ENCODE measurements around the gene C11orf52.
A peak's percentile ranks its signal among the peaks of the same experiment; 100 is the strongest.
"Not testable (repeated sequence)": the region's sequence is repeated elsewhere in the genome, so short reads cannot be mapped to it uniquely, and the experiment has no call there.

Gene C11orf52

GRCh38 chr11:111878385-111878848 is 40.3 kb upstream of the C11orf52 start:
- no peaks in the 10 kb centered on the region for H3K79me2 ChIP-seq (ENCODE audit: control insufficient read depth, insufficient read depth, low read length)
- H3K79me1 ChIP-seq (ENCODE audit: low read length) = no peaks in the 10 kb centered on the region
- WGBS (ENCODE audit: extremely low coverage, insufficient coverage, low lambda C conversion rate) = no CpG with 5 or more reads among the region's 13 CpGs
- H4K8ac ChIP-seq (ENCODE audit: low read depth, low read length) = no peak overlapping the region
- H2BK5ac ChIP-seq (ENCODE audit: low read length) = peak overlapping the region; percentile 30
- peaks cover 2% of the 10 kb centered on the region for H3K4me1 ChIP-seq (ENCODE audit: control insufficient read depth, low read depth, low read length)
- peak overlapping the region; percentile 84 for H3K4me3 ChIP-seq (ENCODE audit: low read length)
- no peak overlapping the region for H2BK15ac ChIP-seq (replicated peaks; ENCODE audit: low read depth)
- no peak for DNase-seq
- no peak overlapping the region for H2AK5ac ChIP-seq (ENCODE audit: low read length)
- H3K36me3 ChIP-seq (ENCODE audit: control insufficient read depth, insufficient read depth, low read length) = no peaks in the 10 kb centered on the region
- no peaks in the 10 kb centered on the region for H3K27me3 ChIP-seq (ENCODE audit: insufficient read depth, low read length, poor library complexity)
- H2BK120ac ChIP-seq (ENCODE audit: low read depth, low read length) = no peak overlapping the region
- no peak overlapping the region for H3K23ac ChIP-seq (ENCODE audit: low read length)
- H3K9ac ChIP-seq (ENCODE audit: low read length) = peak overlapping the region; percentile 85
- H3K18ac ChIP-seq (ENCODE audit: low read length) = no peak overlapping the region
- peak overlapping the region; percentile 95 for H3K4me2 ChIP-seq (ENCODE audit: low read length)
- H4K5ac ChIP-seq (ENCODE audit: low read length) = peak overlapping the region; percentile 47
- peak overlapping the region; percentile 88 for H3K56ac ChIP-seq (ENCODE audit: low read length)
- H3K4ac ChIP-seq (ENCODE audit: low read depth, low read length) = no peak overlapping the region
- H3K27ac ChIP-seq (ENCODE audit: low read depth, low read length) = no peak overlapping the region

- DNase-seq = peak; percentile 99
- H3K4me3 ChIP-seq (ENCODE audit: low read length) = peak within 1 kb of the TSS; percentile 84
- no peak within 1 kb of the TSS for H2AK5ac ChIP-seq (ENCODE audit: low read length)
- peak within 1 kb of the TSS; percentile 57 for H3K18ac ChIP-seq (ENCODE audit: low read length)
- H3K56ac ChIP-seq (ENCODE audit: low read length) = peak within 1 kb of the TSS; percentile 88
- peak within 1 kb of the TSS; percentile 85 for H3K9ac ChIP-seq (ENCODE audit: low read length)
- H2BK5ac ChIP-seq (ENCODE audit: low read length) = peak within 1 kb of the TSS; percentile 83
- peak within 1 kb of the TSS; percentile 46 for H3K27ac ChIP-seq (ENCODE audit: low read depth, low read length)
- H3K36me3 ChIP-seq (ENCODE audit: control insufficient read depth, insufficient read depth, low read length) = no peaks in the 10 kb centered on the region
- no peaks in the 10 kb centered on the region for H3K27me3 ChIP-seq (ENCODE audit: insufficient read depth, low read length, poor library complexity)
- H4K5ac ChIP-seq (ENCODE audit: low read length) = peak within 1 kb of the TSS; percentile 47
- H3K4me2 ChIP-seq (ENCODE audit: low read length) = peak within 1 kb of the TSS; percentile 95
- H2BK15ac ChIP-seq (replicated peaks; ENCODE audit: low read depth) = no peak within 1 kb of the TSS
- H3K23ac ChIP-seq (ENCODE audit: low read length) = no peak within 1 kb of the TSS
- H3K4ac ChIP-seq (ENCODE audit: low read depth, low read length) = peak within 1 kb of the TSS; percentile 48
- WGBS (ENCODE audit: extremely low coverage, insufficient coverage, low lambda C conversion rate) = no CpG with 5 or more reads among the region's 55 CpGs
- no peak within 1 kb of the TSS for H2BK120ac ChIP-seq (ENCODE audit: low read depth, low read length)
- peak within 1 kb of the TSS; percentile 58 for H4K8ac ChIP-seq (ENCODE audit: low read depth, low read length)
- no peaks in the 10 kb centered on the region for H3K79me2 ChIP-seq (ENCODE audit: control insufficient read depth, insufficient read depth, low read length)
- H3K4me1 ChIP-seq (ENCODE audit: control insufficient read depth, low read depth, low read length) = peaks cover 2% of the 10 kb centered on the region
- H3K79me1 ChIP-seq (ENCODE audit: low read length) = no peaks in the 10 kb centered on the region
Measured at GRCh38 chr11:111878849-111879636, 39.7 kb upstream of the C11orf52 start, which contains the start of the genes CFAP68 and FDXACB1. Gene CFAP68, plus strand, starts transcription at chr11:111879541. Its CDS starts 20 bp downstream, at chr11:111879561. Gene FDXACB1, minus strand, starts transcription at chr11:111879165. Its CDS starts 33 bp downstream, at chr11:111879132.

- Histone ChIP-seq H3K56ac (ENCODE audit: low read length) (peak overlapping the region; percentile 86), H3K4ac (ENCODE audit: low read depth, low read length) (peak overlapping the region; percentile 48), H3K36me3 (ENCODE audit: control insufficient read depth, insufficient read depth, low read length) (no peaks in the 10 kb centered on the region), H2BK120ac (ENCODE audit: low read depth, low read length) (no peak overlapping the region), H3K79me1 (ENCODE audit: low read length) (no peaks in the 10 kb centered on the region), H4K8ac (ENCODE audit: low read depth, low read length) (peak overlapping the region; percentile 58), H3K18ac (ENCODE audit: low read length) (peak overlapping the region; percentile 57), H3K4me1 (ENCODE audit: control insufficient read depth, low read depth, low read length) (peaks cover 2% of the 10 kb centered on the region), H3K4me3 (ENCODE audit: low read length) (peak overlapping the region; percentile 44), H3K79me2 (ENCODE audit: control insufficient read depth, insufficient read depth, low read length) (no peaks in the 10 kb centered on the region), H2AK5ac (ENCODE audit: low read length) (no peak overlapping the region), H3K9ac (ENCODE audit: low read length) (peak overlapping the region; percentile 75), H3K27me3 (ENCODE audit: insufficient read depth, low read length, poor library complexity) (no peaks in the 10 kb centered on the region), H2BK5ac (ENCODE audit: low read length) (no peak overlapping the region), H3K23ac (ENCODE audit: low read length) (no peak overlapping the region), H4K5ac (ENCODE audit: low read length) (no peak overlapping the region), H2BK15ac (replicated peaks; ENCODE audit: low read depth) (no peak overlapping the region), H3K27ac (ENCODE audit: low read depth, low read length) (peak overlapping the region; percentile 46), H3K4me2 (ENCODE audit: low read length) (peak overlapping the region; percentile 63)
- no CpG with 5 or more reads among the region's 6 CpGs for WGBS (ENCODE audit: extremely low coverage, insufficient coverage, low lambda C conversion rate)
- no peak for DNase-seq
Measured at GRCh38 chr11:111879637-111879960, 39.1 kb upstream of the C11orf52 start.

GRCh38 chr11:111882202-111882601 is 36.5 kb upstream of the C11orf52 start:
- Histone ChIP-seq H3K56ac (ENCODE audit: low read length) (no peak overlapping the region), H3K79me1 (ENCODE audit: low read length) (no peaks in the 10 kb centered on the region), H3K18ac (ENCODE audit: low read length) (no peak overlapping the region), H2AK5ac (ENCODE audit: low read length) (no peak overlapping the region), H4K5ac (ENCODE audit: low read length) (no peak overlapping the region), H3K4me2 (ENCODE audit: low read length) (no peak overlapping the region), H3K4ac (ENCODE audit: low read depth, low read length) (no peak overlapping the region), H3K79me2 (ENCODE audit: control insufficient read depth, insufficient read depth, low read length) (no peaks in the 10 kb centered on the region), H3K36me3 (ENCODE audit: control insufficient read depth, insufficient read depth, low read length) (no peaks in the 10 kb centered on the region), H3K27ac (ENCODE audit: low read depth, low read length) (no peak overlapping the region), H3K27me3 (ENCODE audit: insufficient read depth, low read length, poor library complexity) (no peaks in the 10 kb centered on the region), H2BK120ac (ENCODE audit: low read depth, low read length) (no peak overlapping the region), H3K4me3 (ENCODE audit: low read length) (no peak overlapping the region), H3K4me1 (ENCODE audit: control insufficient read depth, low read depth, low read length) (peaks cover 2% of the 10 kb centered on the region), H3K9ac (ENCODE audit: low read length) (no peak overlapping the region), H4K8ac (ENCODE audit: low read depth, low read length) (no peak overlapping the region), H2BK15ac (replicated peaks; ENCODE audit: low read depth) (no peak overlapping the region), H3K23ac (ENCODE audit: low read length) (no peak overlapping the region), H2BK5ac (ENCODE audit: low read length) (no peak overlapping the region)
- WGBS (ENCODE audit: extremely low coverage, insufficient coverage, low lambda C conversion rate) = no CpG with 5 or more reads among the region's 5 CpGs
- no peak for DNase-seq

- not testable (repeated sequence) for H2BK120ac ChIP-seq (ENCODE audit: low read depth, low read length); H4K5ac ChIP-seq (ENCODE audit: low read length); H4K8ac ChIP-seq (ENCODE audit: low read depth, low read length); H3K23ac ChIP-seq (ENCODE audit: low read length); H3K27ac ChIP-seq (ENCODE audit: low read depth, low read length); H3K4me3 ChIP-seq (ENCODE audit: low read length); H3K9ac ChIP-seq (ENCODE audit: low read length); H3K79me1 ChIP-seq (ENCODE audit: low read length); H3K56ac ChIP-seq (ENCODE audit: low read length); H2AK5ac ChIP-seq (ENCODE audit: low read length); H3K4me1 ChIP-seq (ENCODE audit: control insufficient read depth, low read depth, low read length); DNase-seq; H3K4me2 ChIP-seq (ENCODE audit: low read length); H3K79me2 ChIP-seq (ENCODE audit: control insufficient read depth, insufficient read depth, low read length); H3K4ac ChIP-seq (ENCODE audit: low read depth, low read length); H3K18ac ChIP-seq (ENCODE audit: low read length); H2BK15ac ChIP-seq (replicated peaks; ENCODE audit: low read depth); H3K27me3 ChIP-seq (ENCODE audit: insufficient read depth, low read length, poor library complexity); H2BK5ac ChIP-seq (ENCODE audit: low read length); H3K36me3 ChIP-seq (ENCODE audit: control insufficient read depth, insufficient read depth, low read length)
- WGBS (ENCODE audit: extremely low coverage, insufficient coverage, low lambda C conversion rate) = no CpG with 5 or more reads among the region's 4 CpGs
Measured at GRCh38 chr11:111885053-111885452, 33.7 kb upstream of the C11orf52 start.

Measured in mesendoderm (in vitro differentiated cells).